HG03457 (cell line): ENCODE data around the gene BRIX1.

Source experiments
- ATAC-seq: cut with Tn5 transposase; IDR thresholded peaks from one replicate; pipeline ENCODE4 v1.9.1; 2021; ENCODE audit warnings: moderate number of reproducible peaks; ENCODE audit not compliant: unreplicated experiment

Gene BRIX1

DNA sequence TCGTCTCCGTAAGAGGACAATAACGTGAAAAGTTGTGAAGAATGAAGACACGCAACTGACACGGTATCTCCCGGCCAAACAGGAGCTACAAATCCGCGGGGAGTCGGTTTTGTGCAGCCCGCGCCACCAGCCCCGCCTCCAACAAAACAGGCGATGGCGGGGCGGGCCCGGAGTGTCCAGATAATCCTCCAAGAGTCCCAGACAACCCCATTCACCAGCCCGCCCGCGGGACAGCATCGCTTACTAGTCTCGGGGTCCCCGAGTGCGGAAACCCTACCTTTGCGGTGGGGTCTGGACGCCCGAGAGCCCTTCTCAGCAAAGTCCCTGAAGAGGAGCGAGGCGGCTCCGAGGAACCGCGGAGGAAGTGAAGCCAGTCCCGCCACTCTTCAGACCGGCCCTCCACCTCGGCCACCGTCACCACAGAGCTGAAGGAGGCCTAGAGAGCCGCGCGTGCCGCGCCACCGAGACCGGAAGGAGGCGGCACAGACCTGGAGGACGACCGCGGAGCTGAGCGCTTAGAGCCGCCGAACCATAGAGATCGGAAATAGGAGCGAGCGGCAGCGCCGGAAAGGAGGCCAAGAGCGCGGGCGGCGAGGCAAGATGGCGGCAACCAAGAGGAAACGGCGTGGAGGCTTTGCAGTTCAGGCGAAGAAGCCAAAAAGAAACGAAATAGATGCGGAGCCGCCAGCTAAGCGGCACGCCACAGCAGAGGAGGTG lies at the start of gene BRIX1, which contains the start of gene RAD1:
BRIX1 (plus strand) TSS at position 573 of the 717 bp plus-strand sequence; CDS start at position 601, 28 bp downstream.
RAD1 (minus strand) TSS at position 366 of the 717 bp plus-strand sequence. CDS start 612 bp downstream, outside the sequence.
- peak; percentile 96 for ATAC-seq

DNA sequence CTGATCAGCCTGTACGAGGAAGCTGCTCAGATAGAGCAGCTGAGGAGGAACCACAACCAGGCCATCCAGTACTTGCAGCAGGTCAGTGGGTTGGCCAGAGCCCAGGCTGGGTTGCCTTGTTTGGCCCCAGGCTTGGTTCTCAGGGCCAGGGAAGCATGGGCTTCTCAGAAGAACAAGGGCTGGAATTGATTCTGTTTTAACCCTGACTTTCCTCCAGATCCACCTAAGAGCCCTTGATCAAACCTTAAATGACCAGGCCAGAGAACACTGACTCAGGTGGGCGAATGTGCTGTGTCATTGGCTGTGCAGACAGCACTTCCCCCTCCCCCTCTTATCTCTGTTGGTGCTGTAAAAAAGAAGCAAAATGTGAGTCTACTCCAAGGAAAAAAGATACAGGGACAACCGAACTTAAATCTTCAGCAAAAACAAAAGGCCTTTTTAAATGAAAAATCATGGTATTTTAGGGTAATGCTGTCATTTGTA lies 48.5 kb upstream of the BRIX1 start:
- no peak for ATAC-seq

DNA sequence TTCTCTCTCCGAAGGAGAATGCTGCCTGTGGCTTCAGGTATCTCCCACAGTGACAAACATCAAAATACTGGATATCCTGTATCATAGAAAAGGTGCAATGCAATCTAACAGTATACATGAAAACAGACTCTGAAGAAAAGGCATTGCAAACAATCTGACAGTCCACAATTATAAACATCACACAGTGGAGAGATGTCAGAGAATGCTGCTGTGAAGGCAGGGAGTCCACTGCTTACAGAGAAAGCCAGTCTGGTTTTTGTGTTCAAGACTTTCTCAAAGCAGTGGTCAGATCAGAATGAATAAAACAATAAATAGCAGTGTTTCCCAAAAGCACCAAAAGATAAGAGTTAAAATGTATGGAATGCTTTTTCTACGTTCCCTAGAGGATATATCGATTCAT lies 47.9 kb upstream of the BRIX1 start:
- no peak for ATAC-seq

- no peak for ATAC-seq
Observed at GRCh38 chr5:34868791-34869190, 46.7 kb upstream of the BRIX1 start.

DNA sequence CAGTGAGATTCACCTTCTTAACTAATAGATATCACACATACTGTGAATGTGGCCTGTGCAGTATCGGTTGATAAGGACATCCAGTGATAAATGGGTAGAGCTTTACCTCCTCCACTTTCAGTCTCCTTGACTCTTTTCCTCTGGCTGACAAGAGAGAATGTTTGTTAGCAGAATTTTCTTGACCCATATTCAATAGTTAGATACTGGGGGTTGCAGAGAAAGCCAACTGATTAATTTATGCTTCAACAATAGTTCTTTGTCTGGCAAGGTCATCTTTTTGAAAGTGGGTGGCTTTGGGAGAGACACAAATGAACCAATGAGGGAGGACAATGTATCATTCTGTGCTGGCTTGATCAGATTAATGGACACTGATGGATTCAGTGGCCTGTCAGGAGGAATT lies 46.3 kb upstream of the BRIX1 start:
- no peak for ATAC-seq

DNA sequence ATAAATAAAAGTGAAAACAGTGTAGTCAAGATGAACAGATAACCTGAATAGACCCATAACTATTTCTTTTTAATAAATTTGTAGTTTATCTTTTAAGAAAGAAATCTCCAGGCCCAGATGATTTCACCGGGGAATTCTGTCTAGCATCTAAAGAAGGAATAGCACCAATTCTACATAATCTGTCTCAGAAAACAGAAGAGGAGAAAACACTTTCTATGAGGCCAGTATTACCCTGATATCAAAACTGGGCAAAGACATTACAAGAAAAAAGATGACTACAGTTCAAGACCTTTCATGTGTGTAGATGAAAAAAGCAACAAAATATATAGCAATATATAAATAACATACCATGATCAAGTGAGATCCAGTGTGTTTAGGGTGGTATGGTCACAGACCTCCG lies 45.1 kb upstream of the BRIX1 start:
- no peak for ATAC-seq

DNA sequence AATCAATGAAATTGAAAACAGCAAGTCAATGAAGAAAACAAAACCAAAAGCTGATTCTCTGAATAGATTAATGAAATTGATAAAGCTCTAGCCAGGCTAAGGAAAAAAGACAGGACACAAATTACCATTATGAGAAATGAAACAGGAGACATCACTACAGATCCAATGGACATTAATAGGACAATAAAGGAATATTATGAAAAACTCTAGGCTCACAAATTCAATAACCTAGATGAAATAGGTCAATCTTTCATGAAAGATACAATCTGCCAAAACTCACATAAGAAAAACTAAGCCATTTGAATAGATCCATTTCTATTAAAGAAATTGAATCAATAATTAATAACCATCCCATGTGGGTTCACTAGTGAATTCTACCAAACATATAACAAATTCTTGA lies 39.2 kb upstream of the BRIX1 start:
- no peak for ATAC-seq

- ATAC-seq, result no peak
Observed at GRCh38 chr5:34881246-34881645, 34.3 kb upstream of the BRIX1 start.

GRCh38 chr5:34886392-34887119 lies 29.0 kb upstream of the BRIX1 start:
- ATAC-seq, result no peak

- no peak for ATAC-seq
Observed at GRCh38 chr5:34889394-34889793, 26.1 kb upstream of the BRIX1 start.

DNA sequence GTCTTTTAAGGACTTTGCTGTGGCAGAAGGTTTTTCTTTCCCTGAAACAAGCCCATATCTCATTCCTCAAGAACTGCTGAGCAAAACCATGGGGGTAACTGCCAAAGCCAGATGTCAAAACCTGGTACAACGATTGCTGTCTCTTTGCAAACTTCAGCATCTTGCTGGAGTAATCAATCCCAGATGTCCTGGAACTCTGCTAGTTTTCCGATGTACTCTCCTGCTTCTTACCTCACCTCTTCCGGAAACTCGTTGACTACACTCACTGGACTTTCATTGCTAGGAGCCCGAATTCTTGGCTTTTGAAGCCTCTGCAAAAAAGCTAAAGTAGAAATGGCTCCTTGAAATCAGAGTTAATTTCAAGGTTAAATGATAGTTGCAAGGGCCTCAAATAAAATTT lies 23.5 kb upstream of the BRIX1 start:
- ATAC-seq, result no peak

DNA sequence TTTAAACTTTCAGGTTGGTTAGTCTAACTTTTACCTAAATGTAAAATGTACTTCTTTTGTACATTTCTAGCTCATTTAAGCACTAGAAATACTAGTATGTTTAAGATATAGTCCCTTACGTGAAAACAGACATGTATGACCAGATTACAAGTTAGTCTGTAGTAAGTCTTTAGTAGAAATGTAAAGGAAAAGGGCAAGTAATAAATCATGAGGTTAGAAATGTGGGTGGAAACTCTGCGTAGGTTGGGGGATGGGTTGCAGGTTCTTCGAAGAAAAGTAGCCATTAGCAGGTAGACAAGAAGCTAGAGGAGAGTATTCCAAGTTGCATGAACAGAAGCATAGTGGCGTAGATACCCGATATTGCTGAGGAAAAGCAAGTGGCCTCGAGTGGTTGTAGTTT lies 23.1 kb upstream of the BRIX1 start:
- ATAC-seq, result no peak

DNA sequence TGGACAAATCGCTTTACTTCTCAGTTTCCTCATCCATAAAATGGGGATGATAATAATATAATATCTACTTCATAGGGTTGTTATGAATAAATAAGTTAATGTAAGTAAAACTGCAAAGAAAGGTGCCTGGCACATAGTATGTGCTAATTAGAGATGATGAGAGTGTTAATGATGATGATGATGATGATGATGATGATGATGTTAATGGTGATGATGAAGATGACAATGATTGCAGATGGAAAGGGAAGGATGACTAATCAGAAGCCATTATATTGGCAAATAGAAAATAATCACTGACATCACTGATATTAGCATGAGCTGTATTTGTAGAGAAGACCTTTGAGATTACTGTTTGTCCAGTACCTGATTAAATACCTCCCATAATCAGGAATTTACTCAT lies 20.8 kb upstream of the BRIX1 start:
- no peak for ATAC-seq

- ATAC-seq, result no peak
Observed at GRCh38 chr5:34895641-34896419, 19.7 kb upstream of the BRIX1 start.

DNA sequence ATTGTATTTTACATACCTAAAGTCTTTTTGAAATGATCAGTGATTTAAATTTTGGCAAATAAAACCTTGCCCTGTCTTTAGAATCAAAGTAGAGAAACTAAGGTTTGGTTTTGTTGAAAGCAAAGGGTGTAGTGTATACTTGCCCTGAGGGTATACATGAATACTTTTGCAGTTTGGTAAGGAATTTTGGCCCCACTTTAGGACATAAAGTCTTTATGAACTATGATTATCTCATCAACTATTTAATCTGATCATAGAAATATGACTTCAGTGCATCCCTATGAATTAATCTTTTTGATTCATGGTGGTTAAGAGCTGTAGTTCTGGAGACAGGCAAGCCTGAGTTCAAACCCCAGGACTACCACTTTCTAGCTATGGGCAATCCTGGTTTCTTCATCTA lies 17.9 kb upstream of the BRIX1 start:
- ATAC-seq, result no peak

- no peak for ATAC-seq
Observed at GRCh38 chr5:34898258-34898895, 17.1 kb upstream of the BRIX1 start.

GRCh38 chr5:34899066-34899465 lies 16.4 kb upstream of the BRIX1 start:
- ATAC-seq, result no peak

- no peak for ATAC-seq
Observed at GRCh38 chr5:34900652-34901051, 14.9 kb upstream of the BRIX1 start.

- no peak for ATAC-seq
Observed at GRCh38 chr5:34903260-34903659, 12.3 kb upstream of the BRIX1 start.

DNA sequence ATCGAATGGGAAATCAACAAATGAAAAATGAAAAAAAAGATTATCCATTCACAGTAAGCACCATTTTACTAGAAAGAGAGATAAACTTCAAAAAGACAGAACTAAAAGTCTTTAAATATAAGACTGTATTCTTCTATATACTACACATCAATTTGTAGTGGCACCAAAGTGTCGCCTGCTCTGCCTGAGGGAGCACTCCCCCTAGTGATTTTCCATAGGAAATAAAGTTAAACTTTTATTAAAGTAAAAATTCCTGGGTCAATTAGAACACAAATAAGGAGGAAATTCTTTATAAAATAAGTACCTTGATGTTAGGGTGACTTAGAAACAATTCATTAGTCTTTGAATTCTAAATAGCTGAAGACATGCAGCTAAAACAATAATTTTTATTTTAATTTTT lies 9.9 kb upstream of the BRIX1 start:
- ATAC-seq, result no peak

- ATAC-seq, result no peak
Observed at GRCh38 chr5:34913072-34913471, 2.4 kb upstream of the BRIX1 start.
